GM12872 (cell line): ENCODE results near the gene CHD6.

ENCODE experiments used
- CTCF ChIP-seq: IDR thresholded peaks from 3 replicates; pipeline ENCODE4 v1.5.1; 2011; ENCODE audit warnings: low read depth, mild to moderate bottlenecking, low read length, moderate library complexity; ENCODE audit not compliant: insufficient read depth

CHD6 gene

GRCh38 chr20:41415191-41415590, 203.0 kb downstream of the CHD6 start:
- TF ChIP-seq CTCF: no peak

GRCh38 chr20:41413169-41413568, 205.0 kb downstream of the CHD6 start:
- no peak for TF ChIP-seq CTCF

GRCh38 chr20:41412324-41413120, 205.7 kb downstream of the CHD6 start:
- TF ChIP-seq CTCF: no peak

GRCh38 chr20:41411391-41411847, 206.8 kb downstream of the CHD6 start:
- TF ChIP-seq CTCF: peak; percentile 40; the same call in 2 of the 3 replicates

- TF ChIP-seq CTCF: no peak
Measured at GRCh38 chr20:41408986-41409385, 209.2 kb downstream of the CHD6 start.

- no peak for TF ChIP-seq CTCF
Measured at GRCh38 chr20:41408156-41408794, 209.9 kb downstream of the CHD6 start.

- no peak for TF ChIP-seq CTCF
Measured at GRCh38 chr20:41407607-41408006, 210.6 kb downstream of the CHD6 start.
